Smooth muscle cell (in vitro differentiated cells): ENCODE results near the gene PAWR. TPM values are rescaled to one million over a fixed set of nuclear protein-coding genes. Genes with fewer than 3 reads are reported as not detected.
"Not testable (repeated sequence)": the region's sequence is repeated elsewhere in the genome, so short reads cannot be mapped to it uniquely, and the experiment has no call there.

Experiments
- DNase-seq: peaks from one replicate; lab custom pipeline; 2025; ENCODE audit not compliant: unreplicated experiment; lab: John Stamatoyannopoulos, UW
- H2AFZ ChIP-seq: fragments of 200-600 bp; sonication (generic); 2 replicates; pipeline ENCODE4 v1.6.0; 2016; ENCODE audit warnings: antibody characterized with exemption, low read depth, mild to moderate bottlenecking
- H3F3A ChIP-seq: fragments of 200-600 bp; sonication (generic); 2 replicates; pipeline ENCODE4 v1.6.0; 2017; ENCODE audit warnings: antibody characterized with exemption, low read depth
- H3K27ac ChIP-seq: fragments of 200-600 bp; sonication (generic); 2 replicates; pipeline ENCODE4 v1.5.1; 2016; ENCODE audit warnings: low read depth, mild to moderate bottlenecking
- H3K27me3 ChIP-seq: fragments of 200-600 bp; sonication (generic); 2 replicates; pipeline ENCODE4 v1.6.1; 2016; ENCODE audit warnings: low read depth, mild to moderate bottlenecking
- H3K36me3 ChIP-seq: fragments of 200-600 bp; sonication (generic); 2 replicates; pipeline ENCODE4 v1.5.1; 2016; ENCODE audit warnings: low read depth
- H3K4me1 ChIP-seq: fragments of 200-600 bp; sonication (generic); 2 replicates; pipeline ENCODE4 v1.5.1; 2016; ENCODE audit warnings: low read depth
- H3K4me2 ChIP-seq: fragments of 200-600 bp; sonication (generic); 2 replicates; pipeline ENCODE4 v1.6.0; 2016; ENCODE audit warnings: mild to moderate bottlenecking
- H3K4me3 ChIP-seq: fragments of 200-600 bp; sonication (generic); 2 replicates; pipeline ENCODE4 v1.5.1; 2016; ENCODE audit warnings: mild to moderate bottlenecking
- H3K79me2 ChIP-seq: fragments of 200-600 bp; sonication (generic); 2 replicates; pipeline ENCODE4 v1.6.0; 2016; ENCODE audit warnings: low read depth, mild to moderate bottlenecking
- H3K9ac ChIP-seq: fragments of 200-600 bp; sonication (generic); 2 replicates; pipeline ENCODE4 v1.6.0; 2016; ENCODE audit warnings: low read depth
- H3K9me3 ChIP-seq: fragments of 200-600 bp; sonication (generic); replicated peaks from 2 replicates; pipeline ENCODE4 v1.5.1; 2016; ENCODE audit warnings: low read depth
- H4K20me1 ChIP-seq: fragments of 200-600 bp; sonication (generic); 2 replicates; pipeline ENCODE4 v1.6.0; 2016; ENCODE audit warnings: low read depth
- WGBS: methylation state at CpG from one replicate; pipeline ENCODE4 v1.1.7; 2016; ENCODE audit warnings: low lambda C conversion rate; 5-methylcytosine and 5-hydroxymethylcytosine counted together
- polyA plus RNA-seq: library from polyadenylated mRNA; unstranded; fragments of >200 nt; fragmentation: Nextera tagmentation; extraction: Ambion mirVana; gene quantifications from 2 replicates; pipeline ENCODE4 v1.2.1, GENCODE V29; 2016
- total RNA-seq: library from RNA; depleted of rRNA; stranded (reverse); fragments of >200 nt; gene quantifications from 2 replicates; pipeline ENCODE4 v1.2.3, GENCODE V29; 2014
- TF ChIP-seq, protein P1 (sequence below): fragments of 200-600 bp; sonication (generic); IDR thresholded peaks from 2 replicates; pipeline ENCODE4 v1.5.1; 2017; ENCODE audit warnings: borderline replicate concordance, mild to moderate bottlenecking, antibody characterized with exemption; ENCODE audit not compliant: insufficient read depth, poor library complexity, severe bottlenecking

PAWR gene
- total and polyA plus RNA-seq, 2 experiments from 2014 or later: 33.1 to 45.4 TPM

DNA sequence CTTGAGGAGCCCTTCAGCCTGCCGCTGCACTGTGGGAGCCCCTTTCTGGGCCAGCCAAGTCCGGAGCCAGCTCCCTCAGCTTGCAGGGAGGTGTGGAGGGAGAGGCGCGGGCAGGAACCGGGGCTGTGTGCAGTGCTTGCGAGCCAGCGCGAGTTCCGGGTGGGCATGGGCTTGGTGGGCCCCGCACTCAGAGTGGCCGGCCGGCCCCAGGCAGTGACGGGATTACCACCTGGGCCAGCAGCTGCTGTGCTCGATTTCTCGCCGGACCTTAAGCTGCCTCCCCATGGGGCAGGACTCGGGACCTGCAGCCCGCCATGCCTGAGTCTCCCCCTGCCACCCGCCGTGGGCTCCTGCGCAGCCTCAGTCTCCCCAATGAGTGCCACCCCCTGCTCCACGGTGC lies 116.9 kb downstream of the PAWR start:
- H3K36me3 ChIP-seq: peaks cover 27% of the 10 kb centered on the region
- no peak overlapping the region for H3K9ac ChIP-seq
- no peaks in the 10 kb centered on the region for H4K20me1 ChIP-seq
- H3F3A ChIP-seq: no peaks in the 10 kb centered on the region
- peaks cover 8% of the 10 kb centered on the region for H3K79me2 ChIP-seq
- H3K4me3 ChIP-seq: no peak overlapping the region
- no peaks in the 10 kb centered on the region for H3K27me3 ChIP-seq
- 96% methylated on average over 14 of the region's 22 CpGs for WGBS
- H3K4me1 ChIP-seq: no peaks in the 10 kb centered on the region
- no peak for DNase-seq
- peaks cover 9% of the 10 kb centered on the region for H3K9me3 ChIP-seq
- no peak overlapping the region for H3K4me2 ChIP-seq
- no peak overlapping the region for H3K27ac ChIP-seq
- TF ChIP-seq, protein P1, sequence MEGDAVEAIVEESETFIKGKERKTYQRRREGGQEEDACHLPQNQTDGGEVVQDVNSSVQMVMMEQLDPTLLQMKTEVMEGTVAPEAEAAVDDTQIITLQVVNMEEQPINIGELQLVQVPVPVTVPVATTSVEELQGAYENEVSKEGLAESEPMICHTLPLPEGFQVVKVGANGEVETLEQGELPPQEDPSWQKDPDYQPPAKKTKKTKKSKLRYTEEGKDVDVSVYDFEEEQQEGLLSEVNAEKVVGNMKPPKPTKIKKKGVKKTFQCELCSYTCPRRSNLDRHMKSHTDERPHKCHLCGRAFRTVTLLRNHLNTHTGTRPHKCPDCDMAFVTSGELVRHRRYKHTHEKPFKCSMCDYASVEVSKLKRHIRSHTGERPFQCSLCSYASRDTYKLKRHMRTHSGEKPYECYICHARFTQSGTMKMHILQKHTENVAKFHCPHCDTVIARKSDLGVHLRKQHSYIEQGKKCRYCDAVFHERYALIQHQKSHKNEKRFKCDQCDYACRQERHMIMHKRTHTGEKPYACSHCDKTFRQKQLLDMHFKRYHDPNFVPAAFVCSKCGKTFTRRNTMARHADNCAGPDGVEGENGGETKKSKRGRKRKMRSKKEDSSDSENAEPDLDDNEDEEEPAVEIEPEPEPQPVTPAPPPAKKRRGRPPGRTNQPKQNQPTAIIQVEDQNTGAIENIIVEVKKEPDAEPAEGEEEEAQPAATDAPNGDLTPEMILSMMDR: no peak
- no peak overlapping the region for H2AFZ ChIP-seq

DNA sequence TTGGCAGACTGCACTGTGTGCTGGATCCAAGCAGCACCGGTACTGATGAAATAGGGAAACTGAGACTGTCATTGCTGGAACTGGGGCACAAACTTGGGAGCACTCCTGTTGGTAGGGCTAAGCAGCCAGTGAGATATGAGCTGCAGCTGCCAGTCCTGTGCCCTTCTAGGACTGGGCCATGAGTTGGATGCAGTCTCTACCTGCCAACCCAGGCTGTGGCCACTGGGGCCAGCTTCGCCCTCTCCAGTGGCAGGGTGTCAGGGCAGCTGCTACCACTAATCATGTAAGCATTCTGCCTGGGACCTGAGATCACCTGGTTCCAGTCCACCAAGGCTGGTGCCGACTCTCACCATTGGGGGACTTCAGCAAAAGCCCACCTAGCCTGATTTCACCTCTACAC lies 121.1 kb downstream of the PAWR start:
- WGBS: 96% methylated on average over 3 of the region's 3 CpGs
- H3K27me3 ChIP-seq: no peaks in the 10 kb centered on the region
- TF ChIP-seq, protein P1: no peak

DNA sequence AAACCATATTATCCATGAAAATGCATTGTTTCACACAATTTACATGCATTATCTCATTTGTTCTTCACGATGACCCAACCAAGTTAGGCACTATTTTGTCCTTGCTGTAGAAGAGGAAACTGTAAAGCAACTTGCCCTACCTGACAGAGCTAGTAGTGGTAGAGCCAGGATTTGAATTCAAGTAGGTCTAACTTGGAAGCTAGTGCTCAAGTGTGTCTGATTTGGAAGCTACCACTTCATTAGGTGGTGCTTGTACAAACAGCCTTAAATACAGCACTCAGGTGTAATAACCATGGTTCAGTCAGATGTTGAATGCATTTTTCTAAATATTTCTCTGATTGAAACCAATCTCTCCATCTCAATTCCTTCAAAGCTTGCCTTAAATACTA lies 123.6 kb downstream of the PAWR start:
- no peaks in the 10 kb centered on the region for H4K20me1 ChIP-seq
- H3K4me3 ChIP-seq: no peak overlapping the region
- H2AFZ ChIP-seq: no peak overlapping the region
- peaks cover 4% of the 10 kb centered on the region for H3K79me2 ChIP-seq
- peaks cover 8% of the 10 kb centered on the region for H3K36me3 ChIP-seq
- WGBS: 97% methylated on average over 1 of the region's 1 CpG
- no peak overlapping the region for H3K9ac ChIP-seq
- H3K27ac ChIP-seq: no peak overlapping the region
- H3K4me1 ChIP-seq: no peaks in the 10 kb centered on the region
- H3K4me2 ChIP-seq: no peak overlapping the region
- no peaks in the 10 kb centered on the region for H3K27me3 ChIP-seq
- TF ChIP-seq, protein P1: no peak
- H3F3A ChIP-seq: no peaks in the 10 kb centered on the region
- no peak for DNase-seq
- peaks cover 4% of the 10 kb centered on the region for H3K9me3 ChIP-seq

More for the DNA sequence above, 121.1 kb downstream of the PAWR start:
- H3K27ac ChIP-seq: no peak overlapping the region
- H4K20me1 ChIP-seq: no peaks in the 10 kb centered on the region
- H3K79me2 ChIP-seq: no peaks in the 10 kb centered on the region
- H3K36me3 ChIP-seq: peaks cover 22% of the 10 kb centered on the region
- no peak overlapping the region for H2AFZ ChIP-seq
- H3K9me3 ChIP-seq: peaks cover 9% of the 10 kb centered on the region
- H3K4me2 ChIP-seq: no peak overlapping the region
- H3K4me3 ChIP-seq: no peak overlapping the region
- H3K4me1 ChIP-seq: no peaks in the 10 kb centered on the region
- H3F3A ChIP-seq: no peaks in the 10 kb centered on the region
- no peak overlapping the region for H3K9ac ChIP-seq
- no peak for DNase-seq

DNA sequence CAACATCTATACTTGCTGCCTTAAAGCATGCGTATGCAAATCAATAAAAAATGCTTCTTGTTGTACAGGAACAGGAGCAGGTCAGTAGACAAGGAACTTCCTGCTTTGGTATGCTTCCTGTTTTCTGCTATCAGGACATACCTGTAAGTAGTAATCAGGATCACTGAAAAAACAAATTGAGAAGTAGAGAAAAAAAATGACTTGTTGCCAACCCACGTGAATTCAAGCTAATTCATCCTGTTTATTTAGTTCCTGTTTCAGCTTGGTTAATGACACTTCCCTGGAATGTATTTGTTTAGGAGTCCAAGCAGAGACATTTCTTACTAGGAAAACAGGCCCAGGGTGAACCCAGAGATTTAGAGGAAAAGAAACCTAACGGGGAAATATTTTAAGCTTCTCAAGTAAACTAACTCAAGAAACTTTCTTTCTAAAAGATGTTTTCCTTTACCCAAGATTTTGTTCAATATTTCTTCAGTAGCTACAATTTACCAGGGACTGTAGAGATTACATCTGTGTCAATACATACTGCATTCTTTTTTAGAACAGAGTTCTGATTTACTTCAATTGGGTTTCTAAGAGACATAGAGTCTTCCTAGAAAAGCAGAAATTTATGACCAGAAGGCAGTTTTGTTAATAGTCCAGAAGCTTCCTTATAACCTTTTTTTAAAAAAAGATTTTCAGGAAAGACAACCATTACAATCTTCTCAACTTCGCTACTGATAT lies 124.2 kb downstream of the PAWR start:
- DNase-seq: no peak
- no peak overlapping the region for H3K9ac ChIP-seq
- H3K4me2 ChIP-seq: no peak overlapping the region
- H3K27me3 ChIP-seq: no peaks in the 10 kb centered on the region
- peak overlapping the region; percentile 22 for H3K27ac ChIP-seq
- H3K36me3 ChIP-seq: peaks cover 2% of the 10 kb centered on the region
- H3K4me3 ChIP-seq: no peak overlapping the region
- H3K9me3 ChIP-seq: no peaks in the 10 kb centered on the region
- H2AFZ ChIP-seq: no peak overlapping the region
- H3F3A ChIP-seq: no peaks in the 10 kb centered on the region
- peaks cover 4% of the 10 kb centered on the region for H3K79me2 ChIP-seq
- no peaks in the 10 kb centered on the region for H3K4me1 ChIP-seq
- H4K20me1 ChIP-seq: no peaks in the 10 kb centered on the region
- WGBS: 81% methylated on average over 4 of the region's 4 CpGs
- TF ChIP-seq, protein P1: no peak

DNA sequence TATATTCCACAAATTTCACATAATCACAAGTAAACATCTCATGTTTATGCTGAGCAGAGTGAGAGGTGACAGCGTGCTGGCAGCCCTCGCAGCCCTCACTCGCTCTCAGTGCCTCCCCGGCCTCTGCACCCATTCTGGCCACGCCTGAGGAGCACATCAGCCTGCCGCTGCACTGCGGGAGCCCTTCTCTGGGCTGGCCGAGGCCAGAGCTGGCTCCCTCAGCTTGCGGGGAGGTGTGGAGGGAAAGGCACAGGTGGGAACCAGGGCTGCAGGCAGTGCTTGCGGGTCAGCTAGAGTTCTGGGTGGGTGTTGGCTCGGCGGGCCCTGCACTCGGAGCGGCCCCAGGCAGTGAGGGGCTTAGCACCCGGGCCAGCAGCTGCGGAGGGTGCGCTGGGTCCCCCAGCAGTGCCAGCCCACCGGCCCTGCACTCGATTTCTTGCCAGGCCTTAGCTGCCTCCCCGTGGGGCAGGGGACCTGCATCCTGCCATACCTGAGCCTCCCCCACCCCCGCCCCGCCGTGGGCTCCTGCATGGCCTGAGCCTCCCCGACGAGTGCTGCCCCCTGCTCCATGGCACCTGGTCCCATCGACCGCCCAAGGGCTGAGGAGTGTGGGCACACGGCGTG lies 125.9 kb downstream of the PAWR start:
- not testable (repeated sequence) for H3K4me3 ChIP-seq, H3K4me2 ChIP-seq, DNase-seq, H3K9ac ChIP-seq, H2AFZ ChIP-seq, H3K27me3 ChIP-seq, H3K9me3 ChIP-seq, H4K20me1 ChIP-seq, H3K36me3 ChIP-seq, H3K79me2 ChIP-seq, H3K27ac ChIP-seq, H3K4me1 ChIP-seq, H3F3A ChIP-seq
- WGBS: 99% methylated on average over 29 of the region's 29 CpGs
